ENCODE data around the gene MLLT10.

DNA sequence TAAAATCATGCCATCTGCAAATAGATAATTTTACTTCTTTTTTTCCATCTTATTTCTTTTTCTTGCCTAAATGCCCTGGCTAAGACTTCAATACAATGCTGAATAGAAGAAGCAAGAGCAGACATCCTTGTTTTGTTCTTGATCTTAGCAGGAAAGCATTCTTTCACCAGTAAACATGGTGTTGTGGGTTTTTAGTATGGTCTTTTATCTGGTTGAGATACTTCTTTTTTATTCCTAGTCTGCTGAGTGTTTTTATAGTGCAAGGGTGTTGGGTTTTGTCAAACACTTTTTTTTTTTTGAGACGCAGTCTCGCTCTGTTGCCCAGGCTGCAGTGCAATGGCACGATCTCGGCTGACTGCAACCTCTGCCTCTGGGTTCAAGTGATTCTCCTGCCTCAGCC lies 237.2 kb downstream of the MLLT10 start:
- TF ChIP-seq, protein P1, sequence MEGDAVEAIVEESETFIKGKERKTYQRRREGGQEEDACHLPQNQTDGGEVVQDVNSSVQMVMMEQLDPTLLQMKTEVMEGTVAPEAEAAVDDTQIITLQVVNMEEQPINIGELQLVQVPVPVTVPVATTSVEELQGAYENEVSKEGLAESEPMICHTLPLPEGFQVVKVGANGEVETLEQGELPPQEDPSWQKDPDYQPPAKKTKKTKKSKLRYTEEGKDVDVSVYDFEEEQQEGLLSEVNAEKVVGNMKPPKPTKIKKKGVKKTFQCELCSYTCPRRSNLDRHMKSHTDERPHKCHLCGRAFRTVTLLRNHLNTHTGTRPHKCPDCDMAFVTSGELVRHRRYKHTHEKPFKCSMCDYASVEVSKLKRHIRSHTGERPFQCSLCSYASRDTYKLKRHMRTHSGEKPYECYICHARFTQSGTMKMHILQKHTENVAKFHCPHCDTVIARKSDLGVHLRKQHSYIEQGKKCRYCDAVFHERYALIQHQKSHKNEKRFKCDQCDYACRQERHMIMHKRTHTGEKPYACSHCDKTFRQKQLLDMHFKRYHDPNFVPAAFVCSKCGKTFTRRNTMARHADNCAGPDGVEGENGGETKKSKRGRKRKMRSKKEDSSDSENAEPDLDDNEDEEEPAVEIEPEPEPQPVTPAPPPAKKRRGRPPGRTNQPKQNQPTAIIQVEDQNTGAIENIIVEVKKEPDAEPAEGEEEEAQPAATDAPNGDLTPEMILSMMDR (conservative IDR thresholded peaks at IDR 0.05), result no peak
- TF ChIP-seq EZH2 (IDR thresholded peaks at IDR 0.05; ENCODE audit: low read depth), result no peak

All from PC-9 (cell line).